ENCODE data around the gene ZSCAN20.

DNA sequence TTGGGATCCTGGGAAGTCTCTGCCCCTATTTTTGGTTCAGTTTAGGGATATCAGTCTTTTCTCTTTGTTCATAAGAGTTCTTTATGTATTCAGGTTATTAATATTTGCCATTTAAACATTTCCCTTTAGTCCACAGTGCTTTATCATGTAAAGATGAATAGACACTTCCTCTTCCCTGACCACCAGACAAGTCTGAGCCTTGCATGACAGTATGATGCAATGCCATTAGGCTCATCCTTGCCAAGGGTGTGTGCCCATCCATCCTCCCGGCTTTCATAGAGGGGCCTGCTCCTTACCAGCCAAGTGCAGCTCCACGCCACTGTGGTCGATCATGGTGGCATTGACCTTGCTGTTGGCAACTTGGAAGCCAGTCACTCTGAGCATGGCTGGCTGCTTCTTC lies 52.1 kb downstream of the ZSCAN20 start:
- no peak for TF ChIP-seq CTCF (conservative IDR thresholded peaks at IDR 0.05; ENCODE audit: low read depth in 2 of 2)
- TF ChIP-seq EZH2 (IDR thresholded peaks at IDR 0.05; ENCODE audit: low read depth, unreplicated experiment) = no peak
- TF ChIP-seq POLR2AphosphoS5 (IDR thresholded peaks at IDR 0.05; ENCODE audit: low read depth) = no peak
- no peak for TF ChIP-seq REST (IDR thresholded peaks at IDR 0.05; ENCODE audit: unreplicated experiment)
- TF ChIP-seq STAT1 (IDR thresholded peaks at IDR 0.05; ENCODE audit: unreplicated experiment) = no peak

Measured in GM23338 (cell line).